H1 (cell line): Measurements from ENCODE around the gene SLC8A3. TPM values are rescaled to one million over a fixed set of nuclear protein-coding genes. Genes with fewer than 3 reads are reported as not detected.

Experiments used
- CTCF ChIA-PET: fragments of 300-600 bp; sonication (Branson Sonifier 250); formaldehyde crosslinking; loops from one replicate; lab custom pipeline; 2021; ENCODE audit not compliant: partially characterized antibody; lab: Charles Lee
- POLR2A ChIA-PET: fragments of 300-600 bp; sonication (Branson Sonifier 250); formaldehyde crosslinking; loops from one replicate; lab custom pipeline; 2021; ENCODE audit warnings: inconsistent platforms; ENCODE audit not compliant: partially characterized antibody; lab: Charles Lee
- DNase-seq, 2 experiments: peaks; one replicate each; pipeline versions ENCODE4 v3.0.0 to v3.0.0-alpha.2; 2010 to 2022; ENCODE audit warnings: low spot score in 2 of 2, low read depth in 1 of 2, mixed read lengths in 1 of 2
- FAIRE-seq: peaks from 2 replicates; lab custom pipeline; 2011; peaks lifted over from hg19 to GRCh38; lab: Jason Lieb, UNC
- H2AFZ ChIP-seq: 2 replicates; pipeline ENCODE4 v1.8.1; 2012; ENCODE audit warnings: low read length, inconsistent platforms
- H2AK5ac ChIP-seq: 2 replicates; pipeline ENCODE4 v1.6.1; 2013; ENCODE audit warnings: low read depth, low read length
- H2BK120ac ChIP-seq: replicated peaks from 2 replicates; pipeline ENCODE3; 2013; ENCODE audit warnings: low read depth, low read length, inconsistent platforms
- H2BK12ac ChIP-seq: 2 replicates; pipeline ENCODE4 v1.6.1; 2013; ENCODE audit warnings: low read depth, low read length
- H2BK15ac ChIP-seq: 2 replicates; pipeline ENCODE4 v1.6.1; 2013; ENCODE audit warnings: low read length
- H2BK20ac ChIP-seq: 2 replicates; pipeline ENCODE4 v1.6.1; 2013; ENCODE audit warnings: low read length
- H2BK5ac ChIP-seq: 2 replicates; pipeline ENCODE4 v1.6.1; 2013; ENCODE audit warnings: low read depth, low read length
- H3K14ac ChIP-seq: 2 replicates; pipeline ENCODE4 v1.6.1; 2013; ENCODE audit warnings: inconsistent platforms; ENCODE audit not compliant: insufficient read length
- H3K18ac ChIP-seq: 2 replicates; pipeline ENCODE4 v1.6.1; 2013; ENCODE audit warnings: low read length; ENCODE audit errors: extremely low read depth
- H3K23ac ChIP-seq: 2 replicates; pipeline ENCODE4 v1.6.1; 2013; ENCODE audit warnings: inconsistent platforms; ENCODE audit not compliant: insufficient read length
- H3K23me2 ChIP-seq: 2 replicates; pipeline ENCODE4 v1.6.1; 2013; ENCODE audit warnings: low read depth, low read length
- H3K27ac ChIP-seq: 2 replicates; pipeline ENCODE4 v1.6.1; 2011; ENCODE audit warnings: low read depth, low read length, inconsistent platforms
- H3K27me3 ChIP-seq, 4 experiments: replicated peaks in 1 of 4; 1 replicate in 1 of 4; 2 replicates in 3 of 4; pipeline versions ENCODE4 v1.6.1 to v1.8.1; 2011 to 2013; ENCODE audit warnings: low read length in 3 of 4, mild to moderate bottlenecking in 3 of 4, inconsistent platforms in 2 of 4, mixed read lengths in 2 of 4, moderate library complexity in 1 of 4; ENCODE audit not compliant: control insufficient read depth in 3 of 4, insufficient read depth in 3 of 4; ENCODE audit errors: extremely low read depth in 1 of 4
- H3K36me3 ChIP-seq, 4 experiments: 2 replicates each; pipeline versions ENCODE4 v1.6.1 to v1.8.1; 2011 to 2013; ENCODE audit warnings: mild to moderate bottlenecking in 4 of 4, low read length in 3 of 4, moderate library complexity in 2 of 4, control low read depth in 1 of 4, inconsistent platforms in 1 of 4; ENCODE audit not compliant: insufficient read depth in 4 of 4, control insufficient read depth in 2 of 4
- H3K4ac ChIP-seq: replicated peaks from 2 replicates; pipeline ENCODE3; 2013; ENCODE audit warnings: low read length, low read depth, mixed read lengths, inconsistent platforms; ENCODE audit not compliant: insufficient read length
- H3K4me1 ChIP-seq, 4 experiments: replicated peaks in 1 of 4; 1 replicate in 1 of 4; 2 replicates in 3 of 4; pipeline versions ENCODE4 v1.6.1 to v1.8.1; 2011 to 2013; ENCODE audit warnings: low read length in 3 of 4, inconsistent platforms in 2 of 4, mixed read lengths in 1 of 4; ENCODE audit not compliant: insufficient read depth in 4 of 4, control insufficient read depth in 3 of 4
- H3K4me2 ChIP-seq, 2 experiments: 2 replicates each; pipeline versions ENCODE4 v1.6.1 to v1.8.1; 2011 to 2013; ENCODE audit warnings: low read depth in 2 of 2, low read length in 2 of 2, control low read depth in 1 of 2, inconsistent platforms in 1 of 2, mild to moderate bottlenecking in 1 of 2; ENCODE audit not compliant: insufficient read depth in 1 of 2
- H3K4me3 ChIP-seq, 4 experiments: fragments of 200-600, 300-600 bp in 1 of 4; sonication (generic), shearing (Covaris generic), sonication (Bioruptor Twin) in 1 of 4; 2 replicates each; pipeline versions ENCODE4 v1.5.1 to v1.8.1; 2011 to 2016; ENCODE audit warnings: low read length in 4 of 4, low read depth in 3 of 4, control low read depth in 2 of 4, inconsistent platforms in 2 of 4, mild to moderate bottlenecking in 2 of 4, mixed read lengths in 1 of 4, moderate library complexity in 1 of 4; ENCODE audit not compliant: insufficient read depth in 2 of 4; ENCODE audit errors: extremely low read depth in 1 of 4
- H3K56ac ChIP-seq: replicated peaks from 2 replicates; pipeline ENCODE3; 2013; ENCODE audit warnings: low read depth, mild to moderate bottlenecking, mixed read lengths, low read length, inconsistent platforms; ENCODE audit not compliant: insufficient read length
- H3K79me1 ChIP-seq: 2 replicates; pipeline ENCODE4 v1.6.1; 2013; ENCODE audit warnings: low read depth, low read length, control low read depth
- H3K79me2 ChIP-seq, 2 experiments: 2 replicates each; pipeline versions ENCODE4 v1.6.1 to v1.8.1; 2012 to 2013; ENCODE audit warnings: low read length in 2 of 2, mild to moderate bottlenecking in 2 of 2, inconsistent platforms in 1 of 2; ENCODE audit not compliant: insufficient read depth in 2 of 2, control insufficient read depth in 1 of 2
- H3K9ac ChIP-seq, 4 experiments: replicated peaks in 1 of 4; 1 replicate in 1 of 4; 2 replicates in 3 of 4; pipeline versions ENCODE4 v1.6.1 to v1.8.1; 2011 to 2013; ENCODE audit warnings: low read depth in 3 of 4, low read length in 3 of 4, control low read depth in 2 of 4, mild to moderate bottlenecking in 2 of 4, moderate library complexity in 2 of 4, inconsistent platforms in 1 of 4; ENCODE audit errors: extremely low read depth in 1 of 4
- H3K9me3 ChIP-seq, 2 experiments: 2 replicates each; pipeline versions ENCODE4 v1.6.1 to v1.8.1; 2012 to 2013; ENCODE audit warnings: mild to moderate bottlenecking in 2 of 2, moderate library complexity in 2 of 2, control low read depth in 1 of 2, inconsistent platforms in 1 of 2, low read depth in 1 of 2, low read length in 1 of 2, mixed read lengths in 1 of 2; ENCODE audit not compliant: insufficient read depth in 2 of 2
- H4K20me1 ChIP-seq, 2 experiments: replicated peaks in 1 of 2; 2 replicates each; pipeline versions ENCODE3 to v1.8.1; 2011 to 2013; ENCODE audit warnings: inconsistent platforms in 2 of 2, low read length in 2 of 2, mild to moderate bottlenecking in 1 of 2; ENCODE audit not compliant: insufficient read depth in 2 of 2, control insufficient read depth in 1 of 2
- H4K5ac ChIP-seq: 2 replicates; pipeline ENCODE4 v1.6.1; 2013; ENCODE audit warnings: low read length, low read depth, mixed read lengths, inconsistent platforms; ENCODE audit not compliant: insufficient read length
- H4K8ac ChIP-seq: 2 replicates; pipeline ENCODE4 v1.8.0; 2013; ENCODE audit warnings: mild to moderate bottlenecking, moderate library complexity, low read length, inconsistent platforms; ENCODE audit not compliant: insufficient read depth; ENCODE audit errors: extremely low read depth
- H4K91ac ChIP-seq: replicated peaks from 2 replicates; pipeline ENCODE3; 2013; ENCODE audit warnings: low read length, mixed read lengths, inconsistent platforms; ENCODE audit not compliant: insufficient read length
- BCL11A ChIP-seq, 2 experiments: IDR thresholded peaks; one replicate each; pipeline ENCODE4 v1.6.1; 2011; ENCODE audit warnings: low read depth in 2 of 2, low read length in 2 of 2, mild to moderate bottlenecking in 2 of 2
- CBX8 ChIP-seq: fragments of 300-800, 300-1000 bp; sonication (generic); IDR thresholded peaks from 2 replicates; pipeline ENCODE4 v1.7.1; 2016; ENCODE audit warnings: low read depth, low read length, borderline replicate concordance
- KDM5A ChIP-seq: fragments of 200-600 bp; IDR thresholded peaks from 2 replicates; pipeline ENCODE4 v1.7.1; 2012; ENCODE audit warnings: mild to moderate bottlenecking, low read length, inconsistent platforms, mixed read lengths
- PHF8 ChIP-seq: fragments of 200-600 bp; sonication (generic); conservative IDR thresholded peaks from 2 replicates; pipeline ENCODE4 v1.7.1; 2012; ENCODE audit warnings: low read depth, mild to moderate bottlenecking, inconsistent platforms, low read length, moderate library complexity
- RAD21 ChIP-seq, 2 experiments: IDR thresholded peaks in 1 of 2; conservative IDR thresholded peaks in 1 of 2; 2 replicates each; pipeline ENCODE4 v1.6.1; 2011; ENCODE audit warnings: low read depth in 2 of 2, low read length in 2 of 2, improper control_type of control experiment in 1 of 2, inconsistent platforms in 1 of 2, mild to moderate bottlenecking in 1 of 2, moderate library complexity in 1 of 2
- RNF2 ChIP-seq: fragments of 200-900, 300-1000 bp; sonication (generic); IDR thresholded peaks from 2 replicates; pipeline ENCODE4 v1.7.1; 2016; ENCODE audit warnings: borderline replicate concordance, low read depth, mild to moderate bottlenecking, antibody characterized with exemption, low read length; ENCODE audit not compliant: poor library complexity, severe bottlenecking; ENCODE audit errors: missing control alignments
- RXRA ChIP-seq: IDR thresholded peaks from 2 replicates; pipeline ENCODE4 v1.6.1; 2011; ENCODE audit warnings: low read depth, mild to moderate bottlenecking, low read length, moderate library complexity; ENCODE audit not compliant: insufficient read depth
- SIN3A ChIP-seq, 2 experiments: IDR thresholded peaks in 1 of 2; conservative IDR thresholded peaks in 1 of 2; 2 replicates each; pipeline ENCODE4 v1.6.1; 2011 to 2012; ENCODE audit warnings: low read length in 2 of 2, improper control_type of control experiment in 1 of 2, low read depth in 1 of 2, mild to moderate bottlenecking in 1 of 2
- SIRT6 ChIP-seq: IDR thresholded peaks from one replicate; pipeline ENCODE4 v1.7.1; 2012; ENCODE audit warnings: low read length, inconsistent platforms
- SP2 ChIP-seq: IDR thresholded peaks from 2 replicates; pipeline ENCODE4 v1.6.1; 2012; ENCODE audit warnings: mild to moderate bottlenecking, low read length, inconsistent platforms
- SUZ12 ChIP-seq: fragments of 200-600 bp; sonication (generic); IDR thresholded peaks from 2 replicates; pipeline ENCODE4 v1.6.1; 2012; ENCODE audit warnings: mild to moderate bottlenecking, inconsistent platforms, low read length, moderate library complexity, mixed read lengths
- TAF1 ChIP-seq: IDR thresholded peaks from 2 replicates; pipeline ENCODE4 v1.6.1; 2011; ENCODE audit warnings: mild to moderate bottlenecking, low read depth, low read length
- WGBS, 2 experiments: shearing (Covaris generic) in 1 of 2; methylation state at CpG; one replicate each; pipeline versions ENCODE4 v1.1.6 to v1.1.7; 2013 to 2015; ENCODE audit warnings: low lambda C conversion rate in 2 of 2, mixed read lengths in 2 of 2, inconsistent platforms in 1 of 2, low coverage in 1 of 2, missing lambda C conversion rate in 1 of 2; ENCODE audit not compliant: insufficient replicate concordance in 2 of 2, insufficient coverage in 1 of 2, insufficient read length in 1 of 2; ENCODE audit errors: extremely low coverage in 1 of 2, missing lambda C conversion rate in 1 of 2; 5-methylcytosine and 5-hydroxymethylcytosine counted together
- polyA plus RNA-seq, 7 experiments: library from polyadenylated mRNA; depleted of rRNA in 3 of 7; stranded (reverse) in 5 of 7; unstranded in 2 of 7; fragments of >200 nt in 5 of 7; fragments of 200-250 nt in 2 of 7; gene quantifications; 1 replicate in 5 of 7; 2 replicates in 1 of 7; 4 replicates in 1 of 7; pipeline versions ENCODE4 v1.2.1 to v1.2.3, GENCODE V29; 2011 to 2013; ENCODE audit warnings: missing spikeins in 2 of 7, mixed read lengths in 2 of 7
- total RNA-seq: library from RNA; stranded (reverse); fragmentation: NEBNext Ultra II Directional; extraction: Animal tissue kit (Norgen Biotek cat#: 25700); gene quantifications from 2 replicates; pipeline ENCODE4 v1.2.1, GENCODE V29; 2021

The SLC8A3 gene
- total and polyA plus RNA-seq, 2 of the 8 experiments (the other 6 are each of a cell fraction or from before 2014, with no cell fraction given) = 0.38 to 1.1 TPM

- Histone ChIP-seq H4K8ac (no peak overlapping the region), H3K23me2 (no peaks in the 10 kb centered on the region), H3K18ac (no peak overlapping the region), H3K4ac (no peak overlapping the region), H3K36me3 (no peaks in the 10 kb centered on the region), H3K27me3 (no peaks in the 10 kb centered on the region), H3K14ac (no peak overlapping the region), H3K56ac (no peak overlapping the region), H2BK5ac (no peak overlapping the region), H2AK5ac (no peak overlapping the region), H2BK120ac (no peak overlapping the region), H3K79me2 (no peaks in the 10 kb centered on the region), H3K4me3 (no peak overlapping the region), H3K27ac (no peak overlapping the region), H2AFZ (no peak overlapping the region), H2BK12ac (no peak overlapping the region), H4K20me1 (no peaks in the 10 kb centered on the region)
- CTCF ChIA-PET = interaction anchor here (1.0 to 1.1 kb wide), 2 partner anchors 9 to 15 kb away, joined by 4 to 5 read pairs; no protein-coding TSS in a partner anchor
- WGBS, 2 experiments = 86% methylated on average over 2 of the region's 2 CpGs; no CpG with 5 or more reads in 1 of the 2 experiments
- no peak for DNase-seq
- TF ChIP-seq KDM5A = no peak
- no peak for TF ChIP-seq CBX8
- no peak for TF ChIP-seq SUZ12
- no peak for TF ChIP-seq PHF8
- TF ChIP-seq RXRA = no peak
- no peak for TF ChIP-seq SIRT6
- TF ChIP-seq SP2 = no peak
- no peak for TF ChIP-seq RAD21 (IDR thresholded peaks at IDR 0.05 in 1 of 2, conservative IDR thresholded peaks at IDR 0.05 in 1 of 2; ENCODE audit: low read depth in 2 of 2, low read length in 2 of 2)
- TF ChIP-seq BCL11A (IDR thresholded peaks at IDR 0.05; ENCODE audit: low read depth in 2 of 2, low read length in 2 of 2) = no peak
- TF ChIP-seq TAF1 = no peak
- TF ChIP-seq RNF2 = no peak
- no peak for TF ChIP-seq SIN3A (conservative IDR thresholded peaks at IDR 0.05 in 1 of 2, IDR thresholded peaks at IDR 0.05 in 1 of 2; ENCODE audit: low read depth in 1 of 2, low read length in 2 of 2)
- TF ChIP-seq, all 59 proteins: peak for 0
- Histone ChIP-seq H3K9ac (no peak overlapping the region), H4K91ac (no peak overlapping the region), H3K9me3 (no peaks in the 10 kb centered on the region), H4K5ac (no peak overlapping the region), H3K4me2 (no peak overlapping the region), H3K23ac (no peak overlapping the region), H2BK20ac (no peak overlapping the region), H3K4me1 (peaks cover 0 to 8% (median 5%) of the 10 kb centered on the region in 4 experiments; a peak in 3 of 7 replicates), H3K79me1 (no peaks in the 10 kb centered on the region), H2BK15ac (no peak overlapping the region)
- POLR2A ChIA-PET = no interaction called here
- no peak for FAIRE-seq
Measured at GRCh38 chr14:70004791-70005190, 184.0 kb downstream of the SLC8A3 start.
